Activated CD4-positive, alpha-beta T cell treated with anti-CD3 and anti-CD28 coated beads for 24 hours (primary cell): ENCODE results near the gene INSRR.

Experiments
- DNase-seq, 2 donors: peaks; one replicate each; pipeline ENCODE4 v3.0.0-alpha.2; 2020; ENCODE audit warnings: low read depth in 2 of 2

INSRR gene

GRCh38 chr1:156858959-156859522, at the start of gene INSRR:
INSRR (minus strand) TSS chr1:156859117; CDS start chr1:156858621, 496 bp downstream.
- no peak for DNase-seq

DNA sequence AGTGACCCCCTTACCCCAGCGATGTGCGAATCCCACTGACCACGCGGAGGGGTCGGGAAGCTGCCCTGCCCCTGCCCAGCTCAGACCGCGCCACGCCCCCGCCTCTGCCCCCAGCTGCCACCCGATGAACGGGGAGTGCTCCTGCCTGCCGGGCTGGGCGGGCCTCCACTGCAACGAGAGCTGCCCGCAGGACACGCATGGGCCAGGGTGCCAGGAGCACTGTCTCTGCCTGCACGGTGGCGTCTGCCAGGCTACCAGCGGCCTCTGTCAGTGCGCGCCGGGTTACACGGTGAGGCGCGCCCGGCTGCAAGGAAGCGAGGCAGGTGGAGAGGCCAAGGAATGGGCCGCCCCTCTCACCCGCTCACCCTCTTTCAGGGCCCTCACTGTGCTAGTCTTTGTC, 49.6 kb upstream of the INSRR start:
- no peak for DNase-seq

- no peak for DNase-seq
Observed at GRCh38 chr1:156906206-156906906, 47.4 kb upstream of the INSRR start.

- no peak for DNase-seq
Observed at GRCh38 chr1:156905651-156906050, 46.7 kb upstream of the INSRR start.

GRCh38 chr1:156905176-156905575, 46.3 kb upstream of the INSRR start:
- DNase-seq: no peak

DNA sequence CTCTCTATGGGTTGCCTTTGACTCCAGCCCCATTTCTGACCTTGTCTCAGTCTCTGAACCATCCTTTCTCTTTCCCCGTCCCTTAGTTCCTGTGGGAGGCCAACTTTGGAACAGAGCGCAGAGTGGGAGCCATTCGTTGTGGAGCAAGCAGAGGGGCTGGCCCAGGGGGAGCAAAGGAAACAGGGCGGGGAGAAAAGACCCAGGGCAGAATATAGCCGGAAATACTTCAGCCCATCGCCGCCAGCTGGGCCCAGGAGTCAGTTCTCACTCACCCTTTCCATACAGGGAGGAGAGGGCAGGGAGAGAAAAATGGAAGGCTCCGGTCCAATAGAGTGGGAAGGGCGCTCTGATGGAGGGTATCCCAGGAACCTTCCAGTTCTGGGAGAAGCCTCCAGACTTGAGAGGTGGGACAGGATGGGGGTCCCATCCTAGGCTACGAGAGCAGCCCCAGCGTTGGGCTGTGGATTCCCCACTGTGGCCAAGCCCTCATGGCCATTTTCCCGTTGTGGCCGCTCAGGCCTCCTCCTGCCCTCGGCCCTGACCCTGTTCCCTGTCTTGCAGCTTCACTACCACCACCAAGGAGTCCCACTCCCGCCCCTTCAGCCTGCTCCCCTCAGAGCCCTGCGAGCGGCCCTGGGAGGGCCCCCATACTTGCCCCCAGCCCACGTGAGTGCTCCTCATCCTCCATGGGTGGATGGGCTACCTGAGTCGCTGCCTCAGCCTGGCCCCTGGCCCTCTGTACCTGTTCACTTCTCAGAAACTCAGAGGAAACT, 45.5 kb upstream of the INSRR start:
- DNase-seq: no peak

DNA sequence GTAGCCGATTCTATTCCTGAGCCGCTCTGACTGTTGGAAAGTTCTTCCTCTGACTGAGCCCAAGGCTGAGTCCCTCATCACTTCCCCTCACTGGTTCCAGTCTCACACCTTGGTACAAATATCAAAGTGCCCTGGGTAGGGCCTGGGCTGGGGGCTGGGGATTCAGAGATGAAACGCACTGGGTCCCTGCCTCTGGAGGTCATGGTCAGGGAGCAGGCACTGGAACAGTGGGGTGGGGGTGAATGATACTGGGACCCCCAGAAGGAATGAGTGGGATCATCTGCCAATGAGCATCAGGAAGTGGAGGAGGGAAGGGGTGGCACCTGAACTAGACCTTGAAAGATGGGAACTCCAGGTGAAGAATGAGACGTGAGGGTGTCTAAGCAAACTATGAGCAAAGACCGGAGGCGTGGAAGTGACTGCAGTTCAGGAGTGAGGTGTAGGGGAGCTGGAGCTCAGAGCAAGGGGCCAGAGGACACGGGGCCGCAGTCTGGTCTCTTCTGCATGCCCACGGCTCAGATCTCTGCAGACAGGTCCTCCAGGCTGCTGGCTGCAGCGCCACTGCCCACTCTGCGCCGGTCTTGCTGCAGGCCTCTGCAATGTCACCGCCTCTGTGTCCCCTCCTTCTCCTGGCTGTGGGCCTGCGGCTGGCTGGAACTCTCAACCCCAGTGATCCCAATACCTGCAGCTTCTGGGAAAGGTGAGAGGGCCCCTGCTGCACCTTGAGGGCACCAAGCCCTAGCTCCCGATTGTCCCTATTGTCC, 44.6 kb upstream of the INSRR start:
- DNase-seq: no peak

- DNase-seq: no peak
Observed at GRCh38 chr1:156901966-156902915, 43.3 kb upstream of the INSRR start.

- DNase-seq: no peak
Observed at GRCh38 chr1:156901590-156901900, 42.6 kb upstream of the INSRR start.

DNA sequence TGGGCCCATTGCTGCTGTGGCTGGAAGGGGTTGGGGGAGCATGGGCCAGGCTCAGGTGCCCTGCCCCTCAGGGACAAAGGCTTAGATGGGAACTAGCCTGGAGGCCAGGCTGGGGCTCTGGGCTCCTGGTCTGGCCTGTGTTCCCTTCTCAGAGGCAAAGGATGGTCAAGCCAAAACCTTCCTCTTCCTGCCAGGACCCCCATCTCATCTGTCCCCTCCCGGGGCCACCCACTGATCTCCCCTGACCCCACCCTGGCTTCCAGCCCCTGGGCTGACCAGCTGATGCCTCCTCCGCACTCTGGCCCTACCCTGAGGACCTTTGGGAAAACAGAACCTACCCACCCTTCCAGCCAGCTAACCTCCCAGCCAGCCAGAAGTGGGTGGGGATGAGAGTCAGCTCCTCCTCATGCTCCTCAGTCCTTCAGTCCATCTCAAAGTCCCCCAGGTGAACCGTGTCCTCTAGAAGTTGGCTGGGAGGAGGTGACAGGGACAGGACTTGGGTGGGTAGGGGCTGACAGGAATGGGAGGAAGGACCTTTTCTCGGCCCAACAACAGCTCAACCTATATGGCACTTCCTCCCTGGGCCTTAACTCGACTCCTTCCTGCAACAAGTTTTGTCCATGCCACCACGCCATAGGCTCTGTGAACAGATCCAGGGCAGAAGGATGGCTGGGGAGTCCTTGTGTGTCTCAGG, 42.1 kb upstream of the INSRR start:
- DNase-seq: no peak

GRCh38 chr1:156899956-156900718, 41.2 kb upstream of the INSRR start:
- DNase-seq: no peak

DNA sequence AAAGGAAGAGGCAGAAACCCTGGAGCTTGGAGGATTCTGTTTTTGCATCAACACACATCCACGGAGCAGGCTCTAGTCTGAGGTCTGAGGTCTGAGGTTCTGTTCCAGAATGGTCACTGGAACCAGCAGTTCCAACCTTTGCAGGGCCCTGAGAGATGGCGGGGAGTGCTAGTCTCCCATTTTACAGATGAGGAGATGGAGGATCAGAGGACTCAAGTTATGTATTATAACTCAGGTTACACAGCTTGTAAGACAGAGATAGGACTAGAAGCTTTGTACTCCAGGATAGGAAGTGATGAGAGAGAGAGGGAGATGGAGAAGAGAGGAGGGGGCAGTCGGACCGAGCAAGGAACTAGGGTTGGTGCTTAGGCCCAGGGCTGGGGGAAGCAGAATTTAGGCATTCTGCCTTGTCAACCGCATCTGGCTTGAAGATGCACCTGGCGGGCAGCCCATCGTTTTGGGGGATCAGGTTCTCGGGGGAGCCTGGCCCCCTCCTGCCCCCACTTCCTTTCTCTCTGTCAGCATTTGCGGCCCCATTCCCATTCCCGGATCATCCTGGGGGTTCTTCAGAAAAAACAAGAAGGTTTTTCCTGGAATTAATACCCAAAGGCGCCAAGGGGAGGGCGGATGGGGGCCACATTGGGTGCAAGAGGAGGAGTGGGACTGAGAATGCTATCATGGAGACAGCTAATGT, 40.2 kb upstream of the INSRR start:
- DNase-seq: no peak

- no peak for DNase-seq
Observed at GRCh38 chr1:156898161-156898566, 39.2 kb upstream of the INSRR start.

GRCh38 chr1:156897078-156897825, 38.3 kb upstream of the INSRR start:
- no peak for DNase-seq

GRCh38 chr1:156896490-156897033, 37.6 kb upstream of the INSRR start:
- DNase-seq: no peak

GRCh38 chr1:156895927-156896326, 37.0 kb upstream of the INSRR start:
- no peak for DNase-seq

- no peak for DNase-seq
Observed at GRCh38 chr1:156895455-156895812, 36.5 kb upstream of the INSRR start.

GRCh38 chr1:156894711-156895454, 36.0 kb upstream of the INSRR start:
- DNase-seq: no peak
